NCI-H510A treated with DMSO at 0.1 percent for 48 hours (cell line): Measurements from ENCODE around the gene TRIM45.

ENCODE experiments used
- DNase-seq: peaks from one replicate; lab custom pipeline; 2025; lab: John Stamatoyannopoulos, UW

TRIM45 gene

DNA sequence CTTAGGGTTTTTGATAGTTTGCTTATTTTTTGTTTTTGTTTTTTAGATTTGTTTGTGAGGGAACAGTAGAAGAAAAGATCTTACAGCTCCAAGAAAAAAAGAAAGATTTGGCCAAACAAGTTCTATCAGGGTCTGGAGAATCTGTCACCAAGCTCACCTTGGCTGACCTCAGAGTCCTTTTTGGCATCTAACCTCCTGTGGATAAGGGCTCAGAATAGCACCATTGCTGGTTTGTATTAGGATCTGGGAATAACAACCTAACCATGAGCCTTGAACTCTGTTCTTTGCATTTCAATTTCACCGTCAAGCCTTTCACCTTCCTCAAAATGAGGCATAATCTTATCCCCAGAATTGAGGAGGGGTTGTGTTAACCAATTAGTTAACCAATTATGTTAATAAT, 20.2 kb downstream of the TRIM45 start:
- no peak for DNase-seq

DNA sequence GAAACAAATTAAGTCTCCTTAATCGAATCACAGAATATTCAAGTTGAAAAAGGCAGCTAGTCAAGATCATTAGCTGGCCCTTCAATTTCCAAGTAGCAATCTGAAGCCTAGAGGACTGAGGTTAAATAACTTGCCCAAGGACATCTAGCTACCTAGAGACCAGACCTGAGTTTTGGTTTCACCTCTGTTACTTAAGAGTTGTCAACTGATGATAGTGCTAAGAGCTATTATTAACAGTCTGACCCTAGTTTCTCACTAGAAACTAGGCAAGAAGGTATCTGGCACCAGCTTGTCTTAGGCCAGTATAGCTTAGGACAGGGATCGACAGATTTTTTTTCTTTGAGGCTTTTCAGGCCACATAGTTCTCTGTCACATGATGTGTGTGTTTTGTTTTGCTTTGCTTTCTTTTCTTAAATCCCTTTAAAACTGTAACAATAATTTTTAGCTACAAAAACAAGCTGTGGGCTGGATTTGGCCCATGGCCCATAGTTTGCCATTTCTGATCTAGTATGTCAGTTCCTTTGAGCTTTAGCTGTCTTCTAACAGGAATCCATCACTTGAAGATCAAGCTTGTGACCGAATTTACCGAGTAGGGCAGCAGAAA, 23.2 kb downstream of the TRIM45 start:
- DNase-seq = no peak

DNA sequence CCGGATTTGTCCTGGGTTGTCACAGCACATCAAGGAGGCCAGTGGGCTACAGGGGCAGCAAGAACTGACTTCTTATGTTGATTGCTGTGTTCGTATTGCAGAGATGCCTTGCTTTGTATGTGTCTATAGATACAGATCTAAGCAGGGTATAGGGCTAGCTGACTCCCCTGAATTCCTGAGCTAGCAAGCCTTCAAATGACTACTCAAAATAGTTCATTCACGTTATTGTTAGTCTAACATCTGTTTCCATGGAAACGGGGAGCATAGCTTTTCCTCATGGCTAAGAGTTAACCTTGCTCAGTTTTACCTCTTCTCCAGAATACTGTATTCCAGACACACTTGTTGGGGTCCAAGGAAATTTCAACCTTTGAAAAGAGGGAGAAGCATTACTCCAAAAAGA, 24.1 kb downstream of the TRIM45 start:
- no peak for DNase-seq

DNA sequence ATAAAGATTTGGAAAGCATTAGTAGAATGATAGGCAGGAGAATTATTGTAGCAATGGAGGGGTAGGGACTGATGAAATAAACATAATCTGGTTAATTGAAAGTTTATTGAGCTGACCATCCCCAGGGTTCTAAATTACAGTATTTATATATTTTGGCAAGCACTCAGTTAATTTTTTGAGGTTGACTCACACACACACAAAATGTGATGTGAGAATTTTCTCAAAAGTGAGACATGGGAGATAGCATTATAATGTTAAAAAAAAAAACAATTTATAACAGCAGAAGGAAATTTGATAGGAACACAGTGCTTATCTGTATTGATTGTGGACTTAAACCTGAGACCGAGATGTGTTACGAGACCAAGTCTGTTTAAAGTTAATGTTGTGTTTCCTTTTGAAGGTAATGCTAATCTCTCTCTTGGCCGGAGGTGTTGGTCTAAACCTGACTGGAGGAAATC, 24.6 kb downstream of the TRIM45 start:
- no peak for DNase-seq

DNA sequence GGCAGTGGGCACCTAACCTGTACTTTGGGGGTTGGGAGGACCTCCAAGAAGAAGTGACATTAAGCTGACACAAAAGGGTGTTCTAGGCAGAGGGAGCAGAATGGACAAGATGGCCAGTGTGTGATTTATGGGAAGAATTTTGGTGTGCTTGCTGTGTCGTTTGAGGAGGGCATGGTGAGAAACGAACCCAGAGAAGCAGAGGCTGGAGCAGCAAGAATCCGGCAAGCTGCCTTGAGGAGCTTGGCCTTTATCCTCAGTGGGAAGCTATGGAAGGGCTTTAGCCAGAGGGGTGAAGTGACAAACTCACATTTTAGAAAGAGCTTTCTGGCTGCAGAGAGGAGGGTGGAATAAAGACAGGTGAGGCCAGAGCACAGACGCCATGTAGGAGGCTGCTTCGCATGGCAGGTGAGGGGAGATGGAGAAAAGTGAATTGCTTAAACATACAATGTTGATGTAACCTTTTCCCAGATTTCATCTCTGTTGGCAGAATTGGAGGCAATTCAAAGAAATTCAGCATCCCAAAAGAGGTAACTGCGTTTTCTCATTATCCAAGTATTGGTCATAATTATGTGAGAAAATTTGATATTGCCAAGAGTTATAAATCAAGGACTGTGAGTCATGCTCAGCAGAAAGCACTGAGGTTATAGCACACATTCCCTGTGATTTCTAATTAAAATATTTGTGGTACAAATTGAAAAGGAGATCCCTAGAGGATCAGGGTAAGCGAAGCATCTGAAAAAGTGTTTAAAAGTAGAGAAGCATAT, 26.5 kb downstream of the TRIM45 start:
- no peak for DNase-seq

DNA sequence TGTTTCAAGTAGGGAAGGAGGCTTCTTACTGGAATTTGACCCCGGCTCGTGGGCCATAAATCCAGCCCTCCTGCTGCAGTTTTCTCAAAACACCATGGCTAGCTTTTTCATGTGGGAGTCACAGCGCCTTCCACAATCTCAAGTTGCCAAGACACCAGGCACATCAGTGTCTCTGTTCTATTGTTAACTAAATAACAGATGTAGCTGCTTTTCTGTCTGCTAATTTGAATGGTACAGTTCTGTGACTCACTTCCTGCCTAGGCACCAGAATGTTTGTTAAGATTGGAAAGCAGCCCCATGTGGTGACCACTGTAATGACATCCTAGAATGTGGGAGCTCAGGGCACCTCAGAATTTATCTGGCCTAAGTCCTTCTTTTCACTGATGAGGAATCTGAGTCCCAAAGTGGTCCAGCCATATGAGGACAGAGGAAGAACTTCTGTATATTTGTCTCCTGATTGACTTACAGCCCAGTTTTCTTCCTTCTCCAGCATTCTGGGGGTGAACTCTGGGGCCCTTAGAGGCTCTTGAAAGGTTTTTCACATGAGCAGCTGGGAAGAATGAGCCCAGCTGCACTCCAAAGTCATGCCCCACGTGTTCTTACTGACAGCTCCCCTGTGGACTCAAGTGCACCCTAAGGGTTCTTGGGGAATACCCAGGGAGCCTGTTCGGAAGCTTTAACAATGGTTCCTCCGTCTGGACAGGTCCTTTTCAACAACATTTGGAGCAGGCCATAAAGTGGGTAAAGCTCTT, 27.5 kb downstream of the TRIM45 start:
- DNase-seq = no peak

DNA sequence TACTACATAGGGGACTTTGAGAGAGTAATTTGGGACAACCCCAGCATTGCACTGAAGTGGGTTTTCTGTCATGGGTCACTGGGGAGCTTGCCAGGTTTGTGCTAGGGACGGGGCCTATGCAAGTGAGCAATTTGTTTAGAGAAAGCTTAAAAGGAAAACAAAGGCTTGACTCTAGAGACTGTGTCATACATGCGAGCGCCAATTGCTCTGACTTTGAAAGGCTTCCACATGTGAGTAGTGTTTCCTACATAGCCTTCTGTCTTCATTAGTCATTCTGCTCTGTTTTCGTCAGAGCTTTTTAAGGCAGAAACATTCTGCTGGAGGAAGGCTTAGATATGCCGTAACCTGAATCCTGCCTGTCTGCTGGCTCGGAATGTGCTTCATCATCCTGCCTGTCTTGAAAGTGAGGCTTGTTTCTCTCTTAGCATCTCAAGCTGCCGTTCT, 28.4 kb downstream of the TRIM45 start:
- DNase-seq = no peak

DNA sequence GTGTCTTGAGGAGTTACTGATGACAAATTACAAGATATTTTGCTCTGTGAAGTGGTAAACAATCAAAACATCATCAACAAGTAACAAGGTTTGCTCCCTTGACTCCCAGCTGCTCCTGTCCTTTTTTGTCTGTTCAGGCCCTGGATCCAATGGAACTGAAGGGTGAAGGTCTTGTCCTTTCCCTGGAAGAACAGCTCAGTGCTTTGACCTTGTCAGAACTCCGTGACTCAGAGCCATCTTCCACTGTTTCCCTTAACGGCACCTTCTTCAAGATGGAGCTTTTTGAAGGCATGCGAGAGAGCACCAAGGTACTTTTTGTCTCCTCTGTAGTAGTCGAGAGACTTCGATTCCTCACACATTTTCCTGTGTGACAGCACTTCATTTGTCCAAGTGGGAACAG, 29.0 kb downstream of the TRIM45 start:
- DNase-seq = no peak

DNA sequence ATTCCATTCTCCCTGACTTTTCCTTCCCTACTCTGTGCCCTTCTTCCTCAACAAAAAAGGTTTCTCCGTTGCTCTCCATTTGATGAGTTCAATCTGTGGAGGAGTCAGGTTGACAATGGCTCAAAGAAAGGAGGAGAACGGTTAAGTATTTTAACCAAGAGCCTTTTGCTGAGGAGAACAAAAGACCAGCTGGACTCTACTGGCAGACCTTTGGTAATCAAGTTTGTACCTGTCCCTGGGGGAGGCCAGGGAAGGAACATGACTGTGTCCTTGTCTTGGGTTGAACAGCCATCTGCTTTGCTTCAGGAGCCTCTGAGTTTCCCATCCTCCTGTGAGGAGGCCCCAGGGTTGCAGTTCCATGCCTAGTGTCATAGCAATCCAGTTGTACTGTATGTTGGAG, 31.6 kb downstream of the TRIM45 start:
- no peak for DNase-seq

DNA sequence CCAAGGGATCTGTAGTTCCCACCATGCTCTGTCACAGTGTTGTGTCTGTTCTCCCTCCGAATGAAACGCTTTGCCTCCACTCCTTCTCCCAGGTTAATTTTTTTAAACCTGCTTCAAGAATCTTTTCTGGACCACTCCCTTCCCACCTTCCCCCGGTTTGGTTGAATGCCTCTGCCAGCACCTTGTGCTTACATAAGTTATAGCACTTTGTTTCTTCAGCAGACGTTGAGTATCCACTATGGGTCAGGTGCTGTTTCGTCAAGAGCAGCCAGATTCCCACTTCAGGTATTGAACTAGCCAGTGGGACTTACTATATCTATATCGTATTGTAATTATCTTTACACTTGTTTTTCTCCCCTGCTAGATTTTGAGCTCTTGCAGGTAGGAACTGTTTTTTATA, 33.9 kb downstream of the TRIM45 start:
- no peak for DNase-seq

DNA sequence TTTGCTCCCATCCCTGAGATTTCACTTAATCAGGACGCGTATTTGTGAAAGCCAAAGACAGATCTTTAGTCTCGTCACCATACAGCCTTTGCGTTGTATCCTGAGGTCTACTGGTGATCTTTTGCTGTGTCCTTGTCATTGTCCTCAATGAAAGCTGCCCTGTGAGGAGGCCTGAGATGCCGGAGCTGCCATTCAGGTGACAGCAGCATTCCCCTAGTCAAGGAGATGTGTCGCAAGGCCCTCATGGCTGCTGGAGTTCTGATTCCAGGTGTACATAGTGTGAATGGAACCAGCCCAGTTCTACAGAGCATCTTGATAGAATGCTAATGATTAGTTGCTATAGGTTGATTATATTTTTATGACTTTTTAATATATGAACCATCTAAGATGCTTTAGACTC, 37.3 kb downstream of the TRIM45 start:
- DNase-seq = no peak

DNA sequence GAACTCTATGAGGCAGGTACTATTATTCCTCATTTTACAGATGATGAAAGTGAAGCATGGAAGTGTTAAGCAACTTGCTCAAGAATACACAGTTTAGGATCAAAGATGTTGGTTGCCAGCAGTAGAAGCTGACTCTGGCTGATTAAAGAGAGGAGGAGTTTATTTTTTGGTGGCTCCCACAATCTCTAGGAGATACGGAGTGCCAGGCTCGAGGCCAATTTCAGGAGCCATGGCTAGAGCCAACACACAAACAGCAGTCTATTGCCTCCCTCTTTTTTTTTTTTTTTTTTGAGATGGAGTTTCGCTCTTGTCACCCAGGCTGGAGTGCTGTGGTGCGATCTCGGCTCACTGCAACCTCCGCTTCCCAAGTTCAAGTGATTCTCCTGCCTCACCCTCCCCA, 41.8 kb downstream of the TRIM45 start:
- no peak for DNase-seq

DNA sequence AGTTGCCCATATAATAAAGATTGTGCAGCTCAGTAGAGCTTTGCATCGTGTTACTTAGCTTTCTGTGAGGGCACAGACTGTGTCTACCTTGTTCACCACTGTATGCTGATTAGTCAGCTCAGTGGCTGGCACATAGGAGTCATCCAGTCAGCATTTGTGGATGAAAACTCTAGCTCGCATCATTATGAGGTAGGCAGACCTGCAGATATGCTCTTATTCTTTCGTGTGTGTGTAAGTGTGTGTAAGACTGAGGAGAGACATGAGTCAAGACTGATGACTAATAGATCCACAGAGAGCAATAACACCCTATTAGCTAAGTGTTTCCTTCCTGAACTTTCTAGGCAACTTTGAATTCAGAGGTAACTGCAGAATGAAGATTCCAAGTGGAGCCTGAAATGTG, 44.3 kb downstream of the TRIM45 start:
- no peak for DNase-seq

DNA sequence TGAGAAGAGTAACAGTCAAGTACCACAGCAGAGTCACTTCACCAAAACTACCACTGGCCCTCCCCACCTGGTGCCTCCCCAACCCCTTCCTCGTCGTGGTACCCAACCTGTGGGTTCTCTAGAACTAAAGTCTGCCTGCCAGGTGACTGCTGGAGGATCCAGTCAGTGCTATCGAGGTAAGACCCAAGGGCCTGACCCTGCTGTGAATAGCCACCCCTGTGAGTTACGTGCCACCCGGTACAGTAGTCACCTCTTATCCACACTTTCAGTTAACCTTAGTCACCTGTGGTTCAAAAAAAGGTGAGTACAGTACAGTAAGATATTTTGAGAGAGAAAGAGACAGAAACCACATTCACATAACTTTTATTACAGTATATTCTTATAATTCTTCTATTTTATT, 44.9 kb downstream of the TRIM45 start:
- no peak for DNase-seq

DNA sequence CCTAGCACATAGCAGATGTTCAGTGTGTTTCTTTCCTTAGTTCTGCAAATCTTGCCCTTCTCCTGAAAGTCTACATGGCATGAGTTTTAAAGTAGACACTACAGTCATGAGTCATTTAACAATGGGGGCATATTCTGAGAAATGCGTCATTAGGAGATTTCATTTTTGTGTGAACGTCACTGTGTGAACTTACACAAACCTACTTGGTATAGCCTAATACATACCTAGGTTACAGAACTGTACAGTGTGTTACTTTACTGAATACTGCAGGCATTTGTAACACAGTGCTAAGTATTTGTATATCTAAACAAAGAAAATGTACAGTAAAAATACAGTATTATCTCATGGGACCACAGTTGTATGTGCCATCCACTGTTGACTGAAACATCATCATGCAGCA, 51.4 kb downstream of the TRIM45 start:
- no peak for DNase-seq

DNA sequence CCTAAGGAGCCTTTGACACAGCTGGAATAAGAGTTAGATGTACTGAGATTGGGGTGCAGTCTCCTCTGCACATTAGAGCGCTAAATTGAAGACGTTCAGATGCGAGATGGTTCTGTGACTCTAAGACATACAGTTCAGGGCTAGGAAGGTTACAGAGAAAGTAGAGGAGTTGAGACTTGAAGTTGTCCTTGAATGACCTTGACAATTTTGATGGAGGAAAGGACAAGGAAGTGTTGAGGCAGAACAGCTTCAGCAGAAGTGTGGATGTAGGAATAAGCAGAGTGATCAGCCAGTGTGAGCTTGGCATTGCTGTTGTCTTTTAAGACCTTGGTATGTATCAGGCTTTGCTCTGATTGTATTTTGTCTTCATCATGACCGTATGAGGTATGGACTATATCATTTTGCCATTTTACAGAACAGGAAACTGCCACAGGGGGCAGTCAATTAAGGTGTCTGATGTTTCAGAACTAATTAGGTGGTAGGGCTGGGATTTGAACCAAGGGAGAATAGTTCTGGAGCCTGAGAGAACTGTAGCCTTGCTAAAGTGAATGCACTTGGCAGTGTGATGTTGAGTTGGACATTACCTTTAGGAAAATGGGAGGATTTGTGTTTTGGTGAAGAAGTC, 52.2 kb downstream of the TRIM45 start:
- no peak for DNase-seq

DNA sequence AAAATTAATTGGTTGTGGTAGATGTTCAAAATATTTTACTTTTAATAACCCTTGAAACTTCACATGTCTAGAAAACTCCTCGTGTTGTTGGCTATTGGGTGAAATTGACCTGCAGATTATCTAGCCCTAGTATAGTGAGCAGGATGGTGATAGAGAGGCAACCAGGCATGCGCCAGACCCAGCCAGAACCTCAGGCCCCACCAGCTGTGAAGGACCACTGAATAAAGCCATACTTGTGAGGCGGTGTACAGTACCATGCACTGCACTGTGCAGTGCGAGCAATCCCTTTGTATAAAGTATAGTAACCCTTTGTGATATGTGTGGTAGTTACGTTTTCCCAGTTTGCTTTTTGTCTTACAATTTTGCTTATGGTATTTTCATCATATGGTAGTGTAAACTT, 53.0 kb downstream of the TRIM45 start:
- DNase-seq = no peak

DNA sequence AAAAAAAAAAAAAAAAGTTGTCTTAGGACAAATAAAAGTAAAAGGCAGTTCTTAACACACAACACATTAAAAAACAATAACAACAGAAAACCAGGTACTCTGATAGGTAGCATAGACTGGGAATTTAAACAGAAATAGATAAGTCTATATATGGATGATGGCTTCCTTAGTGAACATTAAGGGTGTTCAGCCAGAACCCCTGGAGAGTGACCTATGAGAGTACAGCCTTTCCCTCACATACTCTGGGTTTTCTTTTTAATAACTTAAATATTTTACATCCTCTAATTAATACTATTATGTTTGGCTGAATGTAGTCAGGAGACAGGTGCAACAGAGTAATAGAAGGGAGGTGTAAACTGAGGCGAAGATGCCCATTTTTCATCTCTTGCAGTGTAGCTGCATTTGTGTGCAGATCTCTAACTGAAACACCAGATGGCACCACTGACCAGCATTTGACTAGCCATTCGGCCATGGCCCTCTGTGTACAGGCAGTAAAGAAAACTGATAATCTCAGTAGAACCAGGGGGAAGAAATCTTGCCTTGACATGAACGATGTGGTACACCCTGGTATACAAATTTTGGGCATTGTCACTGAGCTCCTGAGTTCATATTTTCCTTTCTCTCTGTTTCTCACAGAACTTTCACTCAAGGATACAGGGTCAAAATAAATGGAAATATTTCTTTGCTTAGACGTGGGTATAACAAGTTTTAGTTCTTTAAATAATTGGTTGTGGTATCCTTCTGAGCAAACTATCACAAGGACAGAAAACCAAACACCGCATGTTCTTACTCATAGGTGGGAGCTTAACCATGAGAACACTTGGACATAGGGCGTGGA, 53.8 kb downstream of the TRIM45 start:
- DNase-seq = peak; percentile 42

DNA sequence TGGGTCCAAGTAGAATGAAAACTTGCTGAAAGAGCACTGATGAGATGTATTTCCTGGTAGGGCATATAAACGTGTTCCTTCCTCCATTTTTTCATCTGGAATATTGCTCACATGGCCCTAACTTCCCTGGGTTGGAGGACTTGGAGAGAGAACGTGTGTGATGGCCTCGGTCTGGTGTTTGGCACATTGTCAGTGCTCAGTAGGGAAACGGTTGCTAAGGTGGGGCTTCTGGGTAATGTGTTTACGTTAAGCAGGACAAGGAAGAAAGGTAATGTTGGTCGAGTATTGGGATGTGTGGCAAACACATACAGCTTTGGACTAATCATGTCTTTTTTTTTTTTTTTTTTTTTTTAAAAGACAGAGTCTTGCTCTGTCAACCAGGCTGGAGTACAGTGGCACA, 55.2 kb downstream of the TRIM45 start:
- DNase-seq = no peak

DNA sequence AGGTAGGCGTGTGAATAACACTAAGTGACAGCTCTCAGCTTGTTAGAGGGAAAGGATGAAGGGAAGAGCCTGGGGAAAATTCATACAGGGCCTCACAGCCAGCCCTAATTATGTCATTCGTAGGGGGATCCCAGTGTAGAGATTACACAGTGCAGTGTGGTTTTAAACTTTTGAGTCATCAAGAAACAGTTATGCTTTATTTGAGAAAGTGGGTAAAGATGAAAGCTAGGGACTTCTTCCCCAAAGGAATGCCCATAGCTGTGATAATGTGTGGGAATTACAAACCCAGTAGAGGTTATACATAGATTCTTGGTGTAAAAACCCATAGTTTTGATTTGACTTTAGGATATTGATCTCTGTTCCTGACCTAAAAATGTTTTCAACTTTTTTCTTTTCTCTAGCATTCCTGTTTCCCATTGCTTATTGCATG, 59.5 kb downstream of the TRIM45 start:
- DNase-seq = no peak
